Measurements from ENCODE around the gene HBA1.
"Not testable (repeated sequence)": the region's sequence is repeated elsewhere in the genome, so short reads cannot be mapped to it uniquely, and the experiment has no call there.

HBA1 gene

DNA sequence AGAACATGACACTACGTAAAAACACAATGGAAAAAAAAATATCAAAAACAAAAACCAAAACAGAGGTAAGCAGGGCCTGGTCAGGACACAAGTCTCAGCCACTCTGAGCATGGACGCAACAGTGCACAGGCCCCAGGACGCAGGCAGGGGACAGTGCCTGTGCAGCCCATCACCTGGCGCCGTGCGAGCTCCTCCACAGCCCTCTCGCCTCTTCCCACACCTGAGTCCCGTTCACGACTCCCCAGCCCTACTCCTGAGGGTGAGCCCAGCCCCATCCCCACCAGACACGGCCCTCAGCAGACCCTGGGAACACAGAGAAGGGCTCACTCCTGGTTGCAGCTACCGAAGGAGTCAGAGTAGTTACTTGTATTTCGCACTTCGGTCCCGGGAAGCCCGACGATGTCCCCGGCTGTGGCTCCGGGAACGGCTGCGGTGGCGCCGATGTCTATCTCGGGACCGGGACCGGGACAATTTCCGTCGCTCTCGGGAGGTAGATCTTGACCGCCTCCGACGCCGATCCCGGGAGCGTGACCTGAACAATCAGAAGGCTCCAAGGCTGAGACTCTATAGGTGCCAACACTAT, 13.2 kb downstream of the HBA1 start:
- H3K4me3 ChIP-seq (ENCODE audit: low read depth, low read length), result no peak overlapping the region
- no peak for TF ChIP-seq CTCF (IDR thresholded peaks at IDR 0.05; ENCODE audit: borderline replicate concordance, insufficient read depth, low read depth, low read length)

DNA sequence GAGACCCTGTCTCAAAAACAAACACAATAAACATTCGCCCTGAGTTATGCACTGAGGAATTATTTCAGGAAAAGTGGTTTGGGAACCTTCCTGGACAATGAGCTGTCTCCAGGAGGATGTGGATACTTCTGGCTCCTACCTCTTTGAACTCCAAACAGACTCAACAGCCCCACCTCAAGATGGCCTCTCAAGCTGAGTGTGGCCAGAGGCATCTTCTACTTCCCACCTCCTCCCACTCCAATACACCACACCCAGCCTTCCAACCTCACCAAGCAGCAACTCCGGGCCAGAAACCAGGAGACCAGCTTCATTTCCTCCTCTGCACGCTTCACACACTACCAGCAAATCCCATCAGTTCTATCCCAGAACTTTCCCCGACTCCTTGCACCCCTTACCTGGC, 15.4 kb downstream of the HBA1 start:
- TF ChIP-seq CTCF (IDR thresholded peaks at IDR 0.05; ENCODE audit: borderline replicate concordance, insufficient read depth, low read depth, low read length), result no peak
- H3K4me3 ChIP-seq (ENCODE audit: low read depth, low read length), result no peak overlapping the region

DNA sequence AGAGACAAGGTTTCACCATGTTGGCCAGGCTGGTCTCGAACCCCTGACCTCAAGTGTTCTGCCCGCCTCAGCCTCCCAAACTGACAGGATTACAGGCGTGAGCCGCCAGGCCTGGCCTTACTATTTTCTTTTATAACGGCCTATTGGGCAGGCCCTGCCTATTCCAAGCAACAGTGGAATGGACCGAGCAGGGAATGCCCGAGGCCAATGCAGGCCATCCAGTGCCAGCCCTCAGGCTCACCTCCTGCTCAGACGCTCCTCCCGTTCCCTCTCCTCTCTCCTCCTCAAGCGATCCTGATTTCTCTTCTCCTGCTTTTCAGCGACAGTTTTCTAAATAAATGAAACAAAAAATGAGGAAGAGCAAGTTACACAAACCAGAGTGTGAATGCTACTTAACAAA, 16.2 kb downstream of the HBA1 start:
- TF ChIP-seq CTCF (IDR thresholded peaks at IDR 0.05; ENCODE audit: borderline replicate concordance, insufficient read depth, low read depth, low read length), result no peak
- H3K4me3 ChIP-seq (ENCODE audit: low read depth, low read length), result no peak overlapping the region

DNA sequence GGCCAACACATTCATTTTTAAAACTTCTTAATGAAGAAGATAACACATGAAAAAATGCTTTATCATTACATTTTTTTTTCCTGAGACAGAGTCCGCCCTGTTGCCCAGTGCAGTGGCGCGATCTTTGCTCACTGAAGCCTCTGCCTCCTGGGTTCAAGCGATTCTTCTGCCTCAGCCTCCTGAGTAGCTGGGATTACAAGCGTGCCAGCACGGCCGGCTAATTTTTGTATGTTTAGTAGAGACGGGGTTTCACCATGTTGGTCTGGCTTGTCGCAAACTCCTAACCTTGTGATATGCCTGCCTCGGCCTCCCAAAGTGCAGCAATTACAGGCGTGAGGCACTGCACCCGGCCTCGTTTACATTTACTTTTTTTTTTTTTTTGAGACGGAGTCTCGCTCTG, 17.0 kb downstream of the HBA1 start:
- H3K4me3 ChIP-seq (ENCODE audit: low read depth, low read length), result no peak overlapping the region
- TF ChIP-seq CTCF (IDR thresholded peaks at IDR 0.05; ENCODE audit: borderline replicate concordance, insufficient read depth, low read depth, low read length), result no peak

DNA sequence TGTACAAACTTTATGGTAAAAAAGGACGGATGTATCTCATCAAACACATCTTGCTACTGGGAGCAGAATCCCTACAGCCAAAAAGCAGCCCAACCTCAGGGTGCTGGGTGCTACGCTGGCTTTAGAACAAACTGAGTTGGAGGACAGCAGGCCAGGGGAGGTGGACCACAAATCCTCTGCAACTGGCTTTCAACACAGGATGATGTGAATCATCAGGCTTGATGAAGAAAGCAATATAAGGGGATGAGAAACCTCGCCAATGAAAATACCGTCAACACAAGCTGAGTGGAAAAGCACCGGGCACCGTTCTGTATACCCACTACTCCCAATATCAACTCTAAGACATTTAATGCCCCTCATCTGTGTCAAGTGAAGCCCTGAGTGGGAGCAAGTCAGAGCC, 18.0 kb downstream of the HBA1 start:
- H3K4me3 ChIP-seq (ENCODE audit: low read depth, low read length), result no peak overlapping the region
- no peak for TF ChIP-seq CTCF (IDR thresholded peaks at IDR 0.05; ENCODE audit: borderline replicate concordance, insufficient read depth, low read depth, low read length)

DNA sequence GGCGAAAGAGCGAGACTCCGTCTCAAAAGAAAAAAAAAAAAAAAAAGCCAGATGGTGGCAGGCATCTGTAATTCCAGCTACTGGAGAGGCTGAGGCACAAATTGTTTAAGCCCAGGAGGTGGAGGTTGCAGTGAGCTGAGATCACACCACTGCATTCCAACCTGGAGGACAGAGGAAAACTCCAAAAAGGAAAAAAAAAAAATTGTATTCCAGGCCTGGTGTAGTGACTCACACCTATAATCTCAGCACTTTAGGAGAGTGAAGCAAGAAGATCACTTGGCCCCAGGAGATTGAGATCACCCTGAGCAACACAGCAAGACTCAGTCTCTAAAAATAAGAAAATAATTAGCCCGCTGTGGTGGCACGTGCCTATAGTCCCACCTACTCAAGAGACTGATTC, 23.9 kb downstream of the HBA1 start:
- H3K4me3 ChIP-seq (ENCODE audit: low read depth, low read length), result no peak overlapping the region
- no peak for TF ChIP-seq CTCF (IDR thresholded peaks at IDR 0.05; ENCODE audit: borderline replicate concordance, insufficient read depth, low read depth, low read length)

DNA sequence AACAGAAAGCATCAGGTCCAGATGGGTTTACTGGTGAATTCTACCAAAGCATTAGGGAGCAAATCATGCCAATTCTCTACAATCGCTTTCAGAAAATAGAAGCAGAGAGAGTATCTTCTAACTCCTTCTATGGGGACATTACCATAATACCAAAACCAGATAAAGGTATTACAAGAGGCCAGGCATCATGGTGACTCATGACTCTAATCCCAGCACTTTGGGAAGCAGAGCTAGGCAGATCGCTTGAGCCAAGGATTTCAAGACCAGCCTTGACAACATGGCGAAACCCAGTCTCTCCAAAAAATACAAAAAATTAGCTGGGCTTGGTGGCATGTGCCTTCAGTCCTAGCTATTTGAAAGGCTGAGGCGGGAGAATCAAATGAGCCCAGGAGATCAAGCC, 26.8 kb downstream of the HBA1 start:
- H3K4me3 ChIP-seq (ENCODE audit: low read depth, low read length), result no peak overlapping the region
- TF ChIP-seq CTCF (IDR thresholded peaks at IDR 0.05; ENCODE audit: borderline replicate concordance, insufficient read depth, low read depth, low read length), result no peak

- H3K4me3 ChIP-seq (ENCODE audit: low read depth, low read length), result not testable (repeated sequence)
These were observed 27.6 kb downstream of the HBA1 start for GRCh38 chr16:204046-204445.

DNA sequence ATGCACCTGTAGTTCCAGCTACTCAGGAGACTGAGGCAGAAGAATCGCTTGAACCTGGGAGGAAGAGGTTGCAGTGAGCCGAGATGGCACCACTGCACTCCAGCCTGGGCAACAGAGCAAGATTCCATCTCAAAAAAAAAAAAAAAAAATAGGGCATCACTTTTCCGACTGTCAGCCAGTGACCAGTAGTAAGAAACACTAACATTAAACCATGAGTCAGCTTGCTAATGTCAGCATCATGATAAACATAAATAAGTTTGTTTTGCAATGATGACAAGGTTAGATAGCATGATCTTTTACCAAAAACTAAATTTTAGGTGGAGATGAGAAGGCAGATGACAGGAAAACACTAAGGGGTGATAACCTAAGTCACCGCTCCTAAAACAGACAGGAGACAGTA, 32.9 kb downstream of the HBA1 start:
- H3K4me3 ChIP-seq (ENCODE audit: low read depth, low read length), result not testable (repeated sequence)

DNA sequence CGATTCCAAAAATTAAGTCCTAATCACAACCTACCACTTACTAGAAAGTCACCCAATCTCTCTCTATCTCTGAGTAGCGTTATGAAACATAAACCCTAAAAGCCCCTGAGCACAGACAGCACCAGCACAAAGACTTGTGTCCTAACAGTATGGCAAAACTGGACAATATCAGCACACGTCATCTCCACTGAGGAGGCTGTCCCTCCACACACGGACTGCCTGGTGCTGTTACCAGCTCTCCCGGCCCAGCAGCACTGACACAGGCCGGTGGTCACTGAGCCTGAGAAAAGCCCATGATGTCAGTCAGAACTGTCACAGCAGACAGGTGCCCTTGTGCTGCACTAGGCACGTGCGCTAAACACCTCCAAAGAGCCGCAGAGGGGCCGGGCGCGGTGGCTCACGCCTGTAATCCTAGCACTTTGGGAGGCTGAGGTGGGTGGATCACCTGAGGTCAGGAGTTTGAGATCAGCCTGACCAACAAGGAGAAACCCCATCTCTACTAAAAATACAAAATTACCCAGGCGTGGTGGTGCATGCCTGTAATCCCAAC, 35.2 kb downstream of the HBA1 start:
- H3K4me3 ChIP-seq (ENCODE audit: low read depth, low read length), result not testable (repeated sequence)
